ENCODE results near the gene RPS6KA1. TPM values are rescaled to one million over a fixed set of nuclear protein-coding genes. Genes with fewer than 3 reads are reported as not detected.

The RPS6KA1 gene
- total RNA-seq, 1 experiment from 2014 or later = 23.7 TPM

- H3K4me3 ChIP-seq = no peak overlapping the region
- no peaks in the 10 kb centered on the region for H3K27me3 ChIP-seq (replicated peaks)
- no peak overlapping the region for H3K27ac ChIP-seq
- peaks cover 16% of the 10 kb centered on the region for H3K4me1 ChIP-seq (replicated peaks)
- H3K36me3 ChIP-seq = peaks cover 3% of the 10 kb centered on the region; the same call in 1 of the 2 replicates
- H3K9me3 ChIP-seq (replicated peaks) = no peaks in the 10 kb centered on the region
- DNase-seq (ENCODE audit: low read depth in 1 of 2, low spot score in 2 of 2) = no peak
These were observed 8.4 kb downstream of the RPS6KA1 start for GRCh38 chr1:26537951-26538352.

- Histone ChIP-seq H3K4me3 (no peak overlapping the region), H3K27ac (no peak overlapping the region), H3K36me3 (peaks cover 3% of the 10 kb centered on the region; the same call in 1 of the 2 replicates), H3K9me3 (replicated peaks) (no peaks in the 10 kb centered on the region), H3K27me3 (replicated peaks) (no peaks in the 10 kb centered on the region), H3K4me1 (replicated peaks) (peaks cover 16% of the 10 kb centered on the region)
- DNase-seq (ENCODE audit: low read depth in 1 of 2, low spot score in 2 of 2) = peak; percentile 35 to 75
These were observed 9.2 kb downstream of the RPS6KA1 start for GRCh38 chr1:26538480-26539412.

- Histone ChIP-seq H3K27ac (no peak overlapping the region), H3K4me3 (no peak overlapping the region), H3K27me3 (replicated peaks) (no peaks in the 10 kb centered on the region), H3K9me3 (replicated peaks) (no peaks in the 10 kb centered on the region), H3K36me3 (peaks cover 3% of the 10 kb centered on the region; the same call in 1 of the 2 replicates), H3K4me1 (replicated peaks) (peaks cover 16% of the 10 kb centered on the region)
- no peak for DNase-seq (ENCODE audit: low read depth in 1 of 2, low spot score in 2 of 2)
These were observed 10.2 kb downstream of the RPS6KA1 start for GRCh38 chr1:26539722-26540121.

GRCh38 chr1:26540351-26540750, 10.8 kb downstream of the RPS6KA1 start:
- Histone ChIP-seq H3K4me3 (no peak overlapping the region), H3K27me3 (replicated peaks) (no peaks in the 10 kb centered on the region), H3K36me3 (peaks cover 3% of the 10 kb centered on the region; the same call in 1 of the 2 replicates), H3K9me3 (replicated peaks) (no peaks in the 10 kb centered on the region), H3K27ac (no peak overlapping the region), H3K4me1 (replicated peaks) (peaks cover 16% of the 10 kb centered on the region)
- no peak for DNase-seq (ENCODE audit: low read depth in 1 of 2, low spot score in 2 of 2)

- Histone ChIP-seq H3K4me1 (replicated peaks) (peaks cover 16% of the 10 kb centered on the region), H3K9me3 (replicated peaks) (no peaks in the 10 kb centered on the region), H3K27me3 (replicated peaks) (no peaks in the 10 kb centered on the region), H3K36me3 (peaks cover 3% of the 10 kb centered on the region; the same call in 1 of the 2 replicates), H3K4me3 (no peak overlapping the region), H3K27ac (no peak overlapping the region)
- DNase-seq (ENCODE audit: low read depth in 1 of 2, low spot score in 2 of 2) = no peak
These were observed 11.9 kb downstream of the RPS6KA1 start for GRCh38 chr1:26541431-26541815.

- no peak overlapping the region for H3K27ac ChIP-seq
- peaks cover 3% of the 10 kb centered on the region; the same call in 1 of the 2 replicates for H3K36me3 ChIP-seq
- no peaks in the 10 kb centered on the region for H3K9me3 ChIP-seq (replicated peaks)
- peaks cover 16% of the 10 kb centered on the region for H3K4me1 ChIP-seq (replicated peaks)
- H3K4me3 ChIP-seq = no peak overlapping the region
- H3K27me3 ChIP-seq (replicated peaks) = no peaks in the 10 kb centered on the region
- peak; percentile 29 to 62 for DNase-seq (ENCODE audit: low read depth in 1 of 2, low spot score in 2 of 2)
These were observed 12.5 kb downstream of the RPS6KA1 start for GRCh38 chr1:26541816-26542711.

- no peak overlapping the region for H3K4me3 ChIP-seq
- no peaks in the 10 kb centered on the region for H3K9me3 ChIP-seq (replicated peaks)
- H3K27me3 ChIP-seq (replicated peaks) = no peaks in the 10 kb centered on the region
- no peak for DNase-seq (ENCODE audit: low read depth in 1 of 2, low spot score in 2 of 2)
- peaks cover 16% of the 10 kb centered on the region for H3K4me1 ChIP-seq (replicated peaks)
- peaks cover 3% of the 10 kb centered on the region; the same call in 1 of the 2 replicates for H3K36me3 ChIP-seq
- H3K27ac ChIP-seq = no peak overlapping the region
These were observed 13.3 kb downstream of the RPS6KA1 start for GRCh38 chr1:26542771-26543451.

GRCh38 chr1:26543462-26543861, 13.9 kb downstream of the RPS6KA1 start:
- H3K9me3 ChIP-seq (replicated peaks) = no peaks in the 10 kb centered on the region

GRCh38 chr1:26544126-26544525, 14.6 kb downstream of the RPS6KA1 start:
- Histone ChIP-seq H3K4me1 (replicated peaks) (peaks cover 16% of the 10 kb centered on the region), H3K36me3 (peaks cover under 1% of the 10 kb centered on the region; the same call in 1 of the 2 replicates), H3K27me3 (replicated peaks) (no peaks in the 10 kb centered on the region), H3K27ac (no peak overlapping the region), H3K9me3 (replicated peaks) (no peaks in the 10 kb centered on the region), H3K4me3 (no peak overlapping the region)
- no peak for DNase-seq (ENCODE audit: low read depth in 1 of 2, low spot score in 2 of 2)

More at GRCh38 chr1:26543462-26543861, 13.9 kb downstream of the RPS6KA1 start:
- Histone ChIP-seq H3K36me3 (peaks cover 3% of the 10 kb centered on the region; the same call in 1 of the 2 replicates), H3K4me1 (replicated peaks) (peaks cover 16% of the 10 kb centered on the region), H3K4me3 (no peak overlapping the region), H3K27ac (no peak overlapping the region), H3K27me3 (replicated peaks) (no peaks in the 10 kb centered on the region)
- no peak for DNase-seq (ENCODE audit: low read depth in 1 of 2, low spot score in 2 of 2)

- H3K36me3 ChIP-seq = no peaks in the 10 kb centered on the region
- H3K27ac ChIP-seq = no peak overlapping the region
- H3K9me3 ChIP-seq (replicated peaks) = no peaks in the 10 kb centered on the region
- DNase-seq (ENCODE audit: low read depth in 1 of 2, low spot score in 2 of 2) = no peak
- H3K4me3 ChIP-seq = no peak overlapping the region
- H3K4me1 ChIP-seq (replicated peaks) = peaks cover 8% of the 10 kb centered on the region
- H3K27me3 ChIP-seq (replicated peaks) = no peaks in the 10 kb centered on the region
These were observed 16.4 kb downstream of the RPS6KA1 start for GRCh38 chr1:26545969-26546323.

GRCh38 chr1:26546375-26546774, 16.8 kb downstream of the RPS6KA1 start:
- H3K4me1 ChIP-seq (replicated peaks) = peaks cover 7% of the 10 kb centered on the region
- no peaks in the 10 kb centered on the region for H3K36me3 ChIP-seq
- no peaks in the 10 kb centered on the region for H3K9me3 ChIP-seq (replicated peaks)
- DNase-seq (ENCODE audit: low read depth in 1 of 2, low spot score in 2 of 2) = no peak
- no peak overlapping the region for H3K4me3 ChIP-seq
- H3K27ac ChIP-seq = no peak overlapping the region
- no peaks in the 10 kb centered on the region for H3K27me3 ChIP-seq (replicated peaks)

GRCh38 chr1:26546819-26547218, 17.3 kb downstream of the RPS6KA1 start:
- peaks cover 3% of the 10 kb centered on the region for H3K4me1 ChIP-seq (replicated peaks)
- no peaks in the 10 kb centered on the region for H3K36me3 ChIP-seq
- H3K9me3 ChIP-seq (replicated peaks) = no peaks in the 10 kb centered on the region
- no peak for DNase-seq (ENCODE audit: low read depth in 1 of 2, low spot score in 2 of 2)
- no peaks in the 10 kb centered on the region for H3K27me3 ChIP-seq (replicated peaks)
- no peak overlapping the region for H3K27ac ChIP-seq
- no peak overlapping the region for H3K4me3 ChIP-seq

- peaks cover 7% of the 10 kb centered on the region for H3K36me3 ChIP-seq
- DNase-seq (ENCODE audit: low read depth in 1 of 2, low spot score in 2 of 2) = no peak
- H3K4me3 ChIP-seq = no peak overlapping the region
- no peak overlapping the region for H3K27ac ChIP-seq
- H3K4me1 ChIP-seq (replicated peaks) = peaks cover 12% of the 10 kb centered on the region
- no peaks in the 10 kb centered on the region for H3K27me3 ChIP-seq (replicated peaks)
- no peaks in the 10 kb centered on the region for H3K9me3 ChIP-seq (replicated peaks)
These were observed 19.3 kb downstream of the RPS6KA1 start for GRCh38 chr1:26548841-26549240.

All from SJSA1 (cell line).